DMS114 treated with DMSO at 0.1 percent for 48 hours (cell line): Measurements from ENCODE around the gene OCA2.
"Not testable (repeated sequence)": the region's sequence is repeated elsewhere in the genome, so short reads cannot be mapped to it uniquely, and the experiment has no call there.

Experiments
- DNase-seq: peaks from one replicate; lab custom pipeline; 2025; ENCODE audit not compliant: unreplicated experiment; lab: John Stamatoyannopoulos, UW

The OCA2 gene

DNA sequence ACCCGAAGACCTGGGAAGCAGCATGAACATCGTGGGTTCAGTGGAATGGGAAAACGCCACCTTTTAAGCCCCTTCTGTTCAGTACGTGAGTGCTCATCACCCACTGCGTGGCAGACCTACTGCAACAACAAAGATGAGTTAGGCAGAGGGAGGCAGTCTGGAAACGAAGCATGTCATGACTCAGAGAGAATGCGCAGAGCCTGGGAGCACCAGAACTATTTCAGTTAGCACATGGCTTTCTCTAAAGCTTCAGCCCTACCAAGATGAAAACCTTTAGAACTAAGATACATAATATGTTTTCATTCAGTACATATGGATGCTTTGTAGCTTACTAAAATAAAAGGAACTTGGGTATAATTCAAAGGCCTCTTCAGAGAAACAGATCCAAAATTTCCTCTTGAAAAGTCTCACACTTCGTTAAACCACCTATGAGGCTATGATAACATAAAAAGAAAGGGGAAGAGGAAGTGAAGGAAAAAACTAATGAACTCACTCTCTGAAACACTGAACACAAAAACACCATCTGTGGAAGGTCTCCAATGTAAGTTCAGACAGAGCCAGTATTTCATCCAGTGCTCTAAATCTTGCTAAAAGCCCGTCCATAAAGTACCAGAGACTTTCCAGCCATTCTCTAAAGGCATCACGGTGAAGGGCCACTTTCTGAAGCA, 140.1 kb downstream of the OCA2 start:
- no peak for DNase-seq

GRCh38 chr15:27956285-27956684, 142.8 kb downstream of the OCA2 start:
- DNase-seq = no peak

- no peak for DNase-seq
These were observed 144.0 kb downstream of the OCA2 start for GRCh38 chr15:27955087-27955486.

DNA sequence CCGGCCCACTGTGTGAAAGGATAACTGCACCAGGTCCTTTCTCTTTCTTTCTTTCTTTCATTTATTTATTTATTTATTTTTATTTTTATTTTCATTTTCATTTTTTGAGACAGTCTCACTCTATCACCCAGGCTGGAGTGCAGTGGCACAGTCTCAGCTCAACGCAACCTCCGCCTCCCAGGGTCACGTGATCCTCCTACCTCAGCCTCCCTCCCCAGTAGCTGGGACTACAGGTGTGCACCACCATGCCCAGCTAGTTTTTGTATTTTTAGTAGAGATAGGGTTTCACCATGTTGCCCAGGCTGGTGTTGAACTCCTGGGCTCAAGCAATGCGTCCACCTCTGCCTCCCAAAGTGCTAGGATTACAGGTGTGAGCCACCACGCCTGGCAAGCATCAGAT, 146.5 kb downstream of the OCA2 start:
- DNase-seq = not testable (repeated sequence)

- DNase-seq = no peak
These were observed 147.8 kb downstream of the OCA2 start for GRCh38 chr15:27951191-27951890.

- DNase-seq = no peak
These were observed 150.0 kb downstream of the OCA2 start for GRCh38 chr15:27949089-27949488.

- no peak for DNase-seq
These were observed 159.9 kb downstream of the OCA2 start for GRCh38 chr15:27939246-27939645.

GRCh38 chr15:27937851-27938250, 161.3 kb downstream of the OCA2 start:
- DNase-seq = no peak

DNA sequence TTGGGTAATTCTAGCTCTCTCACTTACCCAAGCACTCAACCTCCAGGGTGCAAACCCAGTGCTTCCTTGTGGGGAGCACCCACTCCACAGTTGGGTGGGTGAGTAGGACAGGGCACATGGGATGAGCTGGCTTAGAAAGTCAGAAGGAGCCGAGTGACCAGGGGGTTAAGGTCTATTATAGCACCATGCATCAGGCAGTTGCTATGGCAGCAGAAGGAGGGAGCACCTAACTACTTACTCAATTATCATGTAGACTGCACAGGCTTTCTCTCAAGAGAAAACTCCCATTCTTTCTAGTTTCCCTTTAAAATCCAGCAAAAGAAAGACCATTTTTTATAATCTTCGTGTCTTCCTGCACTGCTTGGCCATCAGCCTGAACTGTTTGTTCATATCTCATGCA, 163.0 kb downstream of the OCA2 start:
- DNase-seq = no peak

- DNase-seq = no peak
These were observed 163.8 kb downstream of the OCA2 start for GRCh38 chr15:27935328-27935727.

GRCh38 chr15:27934782-27935181, 164.3 kb downstream of the OCA2 start:
- DNase-seq = no peak

DNA sequence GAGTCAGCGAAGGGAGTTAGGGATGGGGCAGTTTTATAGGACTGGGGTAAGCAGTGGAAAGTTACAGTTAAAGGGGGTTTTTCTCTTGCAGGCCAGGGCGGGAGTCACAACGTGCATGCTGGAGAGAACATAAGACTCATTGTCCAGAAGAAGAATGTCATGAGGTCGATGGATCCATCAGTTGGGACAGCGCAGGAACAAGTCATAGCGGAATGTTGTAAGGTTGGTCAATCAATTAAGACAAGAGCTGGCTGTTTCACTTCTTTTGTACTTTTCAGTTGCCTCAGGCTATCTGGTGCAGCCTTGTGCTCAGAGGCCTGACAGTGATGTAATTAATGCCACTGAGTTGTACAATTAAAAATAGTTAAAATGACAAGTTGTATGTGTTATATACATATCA, 165.6 kb downstream of the OCA2 start:
- DNase-seq = no peak

- DNase-seq = no peak
These were observed 166.5 kb downstream of the OCA2 start for GRCh38 chr15:27932600-27932999.

DNA sequence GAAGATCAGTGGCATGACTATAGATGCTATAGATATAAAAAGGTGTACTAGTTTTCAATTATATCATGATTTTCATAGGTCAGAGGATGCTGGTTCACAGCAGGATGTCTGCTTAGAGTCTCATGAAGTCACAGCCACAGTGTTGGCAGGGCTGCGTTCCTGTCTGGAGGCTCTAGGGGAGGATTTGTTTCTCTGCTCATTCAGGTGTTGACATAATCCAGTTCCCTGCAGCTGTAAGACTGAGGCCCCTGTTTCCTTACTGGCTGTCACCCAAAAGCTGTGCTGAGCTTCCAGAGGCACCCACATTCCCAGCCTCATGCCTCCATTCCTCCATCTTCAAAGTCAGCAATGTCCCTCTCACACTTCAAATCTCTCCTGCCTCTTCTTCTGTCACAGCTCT, 170.7 kb downstream of the OCA2 start:
- no peak for DNase-seq

- no peak for DNase-seq
These were observed 186.8 kb downstream of the OCA2 start for GRCh38 chr15:27912283-27912682.

DNA sequence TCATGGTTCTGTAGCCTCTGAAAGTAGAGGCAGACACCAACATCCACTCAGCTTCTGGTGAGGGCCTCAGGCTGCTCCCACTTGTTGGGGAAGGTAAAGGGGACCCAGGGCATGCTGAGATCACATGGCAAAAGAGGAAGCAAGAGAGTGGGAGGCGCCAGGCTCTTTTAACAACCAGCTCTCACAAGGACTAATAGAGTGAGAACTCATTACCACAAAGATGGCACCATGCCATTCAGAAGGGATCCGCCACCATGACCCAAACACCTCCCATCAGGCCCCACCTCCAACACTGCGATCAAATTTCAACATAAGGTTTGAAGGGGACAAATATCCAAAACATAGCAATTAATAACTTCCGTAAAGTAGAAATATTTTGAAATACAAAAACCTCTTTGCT, 192.3 kb downstream of the OCA2 start:
- no peak for DNase-seq

GRCh38 chr15:27903405-27903804, 195.7 kb downstream of the OCA2 start:
- no peak for DNase-seq

DNA sequence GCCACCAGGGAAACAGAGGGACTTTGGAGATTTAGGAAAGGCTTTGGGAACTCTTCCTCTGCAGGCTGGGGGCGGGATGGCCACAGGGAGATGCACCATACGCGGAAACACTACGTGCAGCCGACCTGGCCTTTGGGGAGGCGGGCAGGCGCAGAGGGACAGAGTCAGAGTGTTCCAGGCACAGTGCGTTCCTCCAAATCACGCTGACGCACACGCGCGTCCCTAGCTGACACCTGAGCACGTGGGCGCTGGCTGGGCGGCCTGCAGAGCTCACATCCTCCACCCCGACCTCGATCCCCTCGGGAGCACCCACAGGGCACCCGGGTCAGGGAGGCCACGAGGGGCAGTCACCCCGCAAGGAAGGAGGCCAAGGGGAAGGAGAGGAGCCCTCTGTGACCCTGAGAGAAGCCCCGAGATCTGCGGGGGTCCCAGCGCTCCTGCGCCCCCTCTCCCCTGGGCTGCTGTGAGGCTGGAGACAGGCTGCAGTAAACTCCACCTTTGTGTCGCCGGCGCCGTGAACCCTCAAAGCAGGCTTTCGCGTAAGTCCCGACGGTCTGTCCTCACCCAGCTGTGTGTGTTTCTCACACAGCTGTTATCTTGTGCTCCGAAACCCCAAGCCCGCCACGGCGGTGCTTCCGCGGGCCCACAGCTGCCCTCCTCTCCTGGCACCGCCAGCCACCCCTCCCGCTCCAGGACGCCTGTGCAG, 196.3 kb downstream of the OCA2 start:
- DNase-seq = no peak

GRCh38 chr15:27899583-27900285, 199.4 kb downstream of the OCA2 start:
- no peak for DNase-seq

- no peak for DNase-seq
These were observed 201.6 kb downstream of the OCA2 start for GRCh38 chr15:27897481-27897880.

DNA sequence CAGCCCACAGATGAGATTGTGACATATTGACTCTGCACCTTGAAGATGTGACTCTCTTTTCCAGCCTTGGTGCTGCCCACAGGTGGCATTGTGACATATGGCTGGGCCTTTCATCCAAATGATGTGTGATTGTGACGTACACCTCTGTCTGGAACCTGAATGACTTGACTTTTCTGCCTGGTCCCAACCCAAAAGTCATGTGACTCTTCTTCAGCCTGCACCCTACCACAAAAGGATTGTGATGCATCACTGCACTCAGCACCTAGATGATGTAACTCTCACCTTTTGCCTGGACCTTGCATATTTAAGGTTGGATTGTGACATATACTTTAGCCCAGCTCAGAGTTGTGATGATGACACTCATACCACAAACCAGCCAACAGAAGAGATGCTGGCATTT, 204.5 kb downstream of the OCA2 start:
- DNase-seq = no peak

GRCh38 chr15:27889258-27889657, 209.9 kb downstream of the OCA2 start:
- DNase-seq = no peak
